ENCODE data around the gene FUS.

DNA sequence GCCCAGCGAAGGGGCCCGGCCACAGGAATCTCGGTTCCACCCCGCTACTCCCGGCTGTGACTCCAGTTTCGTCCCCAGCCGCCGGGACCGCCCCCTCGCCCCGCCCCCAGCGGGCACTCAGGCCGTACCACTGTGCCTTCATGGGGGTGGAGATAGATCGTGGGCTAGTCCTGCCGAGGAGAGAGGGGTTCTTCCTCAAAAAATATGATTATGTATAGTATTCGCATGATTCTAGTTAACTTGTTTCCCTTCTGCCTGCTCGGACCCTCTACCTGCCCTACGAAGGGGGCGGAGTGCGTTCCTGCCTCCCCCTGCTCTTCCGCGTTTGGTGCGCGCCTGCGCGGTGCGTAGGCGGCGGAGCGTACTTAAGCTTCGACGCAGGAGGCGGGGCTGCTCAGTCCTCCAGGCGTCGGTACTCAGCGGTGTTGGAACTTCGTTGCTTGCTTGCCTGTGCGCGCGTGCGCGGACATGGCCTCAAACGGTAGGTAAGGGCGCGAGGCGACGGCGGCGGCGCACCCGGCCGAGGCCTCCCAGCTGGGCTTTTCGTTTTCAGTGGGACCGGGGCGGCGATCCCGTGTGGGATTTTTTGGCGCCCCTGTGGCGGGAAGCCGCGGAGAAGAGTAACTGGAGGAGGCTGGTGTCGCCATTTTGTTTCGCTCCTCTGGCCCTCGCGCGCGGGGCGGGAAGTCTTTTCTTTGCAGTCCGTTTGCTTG lies at the start of gene FUS:
- TF ChIP-seq, protein P1, sequence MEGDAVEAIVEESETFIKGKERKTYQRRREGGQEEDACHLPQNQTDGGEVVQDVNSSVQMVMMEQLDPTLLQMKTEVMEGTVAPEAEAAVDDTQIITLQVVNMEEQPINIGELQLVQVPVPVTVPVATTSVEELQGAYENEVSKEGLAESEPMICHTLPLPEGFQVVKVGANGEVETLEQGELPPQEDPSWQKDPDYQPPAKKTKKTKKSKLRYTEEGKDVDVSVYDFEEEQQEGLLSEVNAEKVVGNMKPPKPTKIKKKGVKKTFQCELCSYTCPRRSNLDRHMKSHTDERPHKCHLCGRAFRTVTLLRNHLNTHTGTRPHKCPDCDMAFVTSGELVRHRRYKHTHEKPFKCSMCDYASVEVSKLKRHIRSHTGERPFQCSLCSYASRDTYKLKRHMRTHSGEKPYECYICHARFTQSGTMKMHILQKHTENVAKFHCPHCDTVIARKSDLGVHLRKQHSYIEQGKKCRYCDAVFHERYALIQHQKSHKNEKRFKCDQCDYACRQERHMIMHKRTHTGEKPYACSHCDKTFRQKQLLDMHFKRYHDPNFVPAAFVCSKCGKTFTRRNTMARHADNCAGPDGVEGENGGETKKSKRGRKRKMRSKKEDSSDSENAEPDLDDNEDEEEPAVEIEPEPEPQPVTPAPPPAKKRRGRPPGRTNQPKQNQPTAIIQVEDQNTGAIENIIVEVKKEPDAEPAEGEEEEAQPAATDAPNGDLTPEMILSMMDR (conservative IDR thresholded peaks at IDR 0.05; ENCODE audit: low read depth, low read length) = no peak
- no peak for TF ChIP-seq EZH2 (IDR thresholded peaks at IDR 0.05; ENCODE audit: borderline replicate concordance, low read depth, low read length, poor library complexity, severe bottlenecking)

Measured in A673 (cell line).